ENCODE results near the gene TMEM229A. TPM values are rescaled to one million over a fixed set of nuclear protein-coding genes. Genes with fewer than 3 reads are reported as not detected.

The TMEM229A gene
- total RNA-seq, 1 donor from 2014 or later = 0.24 TPM

DNA sequence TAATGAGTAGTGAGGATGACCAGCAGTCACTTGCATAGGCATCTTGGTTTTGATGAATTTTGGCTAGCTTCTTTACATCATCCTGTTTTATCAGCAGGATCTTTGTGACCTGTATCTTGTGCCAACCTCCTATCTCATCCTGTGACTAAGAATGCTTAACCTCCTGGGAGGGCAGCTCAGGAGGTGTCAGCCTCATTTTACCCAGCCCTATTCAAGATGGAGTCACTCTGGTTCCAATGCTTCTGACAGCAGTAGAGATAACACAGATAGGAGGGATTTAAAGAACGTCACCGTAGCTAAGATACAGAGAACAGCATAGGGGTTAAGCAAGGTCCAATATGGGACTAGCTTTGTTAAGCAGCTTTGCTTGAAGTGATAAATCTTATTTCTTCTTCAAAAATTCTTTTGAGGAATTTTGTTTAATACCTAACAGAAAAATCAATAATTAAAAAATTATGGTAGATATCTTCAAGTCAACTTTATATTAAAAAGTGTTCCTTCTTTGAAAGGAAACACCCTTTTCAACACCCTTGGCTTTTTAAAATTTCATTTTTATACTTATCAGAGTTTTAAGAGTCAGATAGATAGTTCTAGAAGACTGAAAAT, 39.9 kb downstream of the TMEM229A start:
- intact Hi-C loops (cut with DNase I) = no loop called here
- DNase-seq (ENCODE audit: low spot score) = no peak

DNA sequence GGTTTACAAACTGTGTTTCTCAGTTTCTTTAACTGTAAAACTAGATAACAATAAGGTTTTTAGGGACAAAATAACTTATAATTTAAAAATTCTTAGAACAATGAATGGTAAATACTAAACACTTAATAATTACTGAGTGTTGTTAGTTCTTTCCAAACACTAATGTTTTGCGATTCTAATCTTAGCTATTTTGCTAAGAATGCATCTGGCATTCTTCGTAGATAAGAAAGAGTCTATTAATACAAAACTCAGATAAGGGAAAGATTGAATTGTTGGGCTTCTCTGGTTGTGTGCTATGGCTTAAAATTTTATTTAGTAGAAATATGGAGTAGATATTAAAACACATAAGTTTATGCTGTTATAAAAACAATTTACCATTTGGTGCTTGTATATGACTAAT, 45.4 kb downstream of the TMEM229A start:
- intact Hi-C loops (cut with DNase I) = no loop called here
- DNase-seq (ENCODE audit: low spot score) = no peak

Other genes with a start within 250 kb of the TMEM229A start
- gene HYAL4, start 187.9 kb downstream of the TMEM229A start, total RNA-seq = 0.32 TPM
- 0.24 TPM for gene SPAM1, start 107.8 kb downstream of the TMEM229A start, total RNA-seq